T-helper 22 cell (primary cell): ENCODE measurements around the gene PVALEF.

ENCODE experiments used
- DNase-seq: peaks from one replicate; pipeline ENCODE4 v3.0.0-alpha.2; 2020; ENCODE audit warnings: low read depth

Gene PVALEF

GRCh38 chr17:81162491-81162890, 2.8 kb upstream of the PVALEF start:
- no peak for DNase-seq

GRCh38 chr17:81163051-81163695, 2.1 kb upstream of the PVALEF start:
- no peak for DNase-seq

- DNase-seq, result no peak
Measured at GRCh38 chr17:81163703-81164370, 1.5 kb upstream of the PVALEF start.

- no peak for DNase-seq
Measured at GRCh38 chr17:81164371-81165245, 699 bp upstream of the PVALEF start.

GRCh38 chr17:81166033-81166492, 756 bp downstream of the PVALEF start, which contains the start of gene AATK:
Gene AATK, minus strand, starts transcription at chr17:81166221. Its CDS starts 229 bp downstream, at chr17:81165992.
- DNase-seq, result no peak

- no peak for DNase-seq
Measured at GRCh38 chr17:81167194-81167524, 1.9 kb downstream of the PVALEF start.

- DNase-seq, result no peak
Measured at GRCh38 chr17:81167638-81168037, 2.3 kb downstream of the PVALEF start.

GRCh38 chr17:81169870-81170309, 4.6 kb downstream of the PVALEF start:
- DNase-seq, result no peak

- DNase-seq, result no peak
Measured at GRCh38 chr17:81170727-81171494, 5.6 kb downstream of the PVALEF start.

GRCh38 chr17:81171941-81172340, 6.6 kb downstream of the PVALEF start:
- no peak for DNase-seq

GRCh38 chr17:81173052-81173761, 7.9 kb downstream of the PVALEF start:
- no peak for DNase-seq

- DNase-seq, result no peak
Measured at GRCh38 chr17:81173762-81174155, 8.5 kb downstream of the PVALEF start.

- DNase-seq, result no peak
Measured at GRCh38 chr17:81176666-81177065, 11.4 kb downstream of the PVALEF start.

GRCh38 chr17:81178136-81179091, 13.1 kb downstream of the PVALEF start:
- no peak for DNase-seq

GRCh38 chr17:81179220-81179619, 13.9 kb downstream of the PVALEF start:
- DNase-seq, result no peak

GRCh38 chr17:81179861-81180260, 14.6 kb downstream of the PVALEF start:
- no peak for DNase-seq

GRCh38 chr17:81180836-81181810, 15.8 kb downstream of the PVALEF start:
- DNase-seq, result no peak

- no peak for DNase-seq
Measured at GRCh38 chr17:81181811-81182185, 16.5 kb downstream of the PVALEF start.

GRCh38 chr17:81182596-81182995, 17.3 kb downstream of the PVALEF start:
- DNase-seq, result no peak
